Measurements from ENCODE around the gene PIGV.
"Not testable (repeated sequence)": the region's sequence is repeated elsewhere in the genome, so short reads cannot be mapped to it uniquely, and the experiment has no call there.

The PIGV gene

GRCh38 chr1:26833432-26834405 lies 46.0 kb downstream of the PIGV start:
- DNase-seq = no peak

DNA sequence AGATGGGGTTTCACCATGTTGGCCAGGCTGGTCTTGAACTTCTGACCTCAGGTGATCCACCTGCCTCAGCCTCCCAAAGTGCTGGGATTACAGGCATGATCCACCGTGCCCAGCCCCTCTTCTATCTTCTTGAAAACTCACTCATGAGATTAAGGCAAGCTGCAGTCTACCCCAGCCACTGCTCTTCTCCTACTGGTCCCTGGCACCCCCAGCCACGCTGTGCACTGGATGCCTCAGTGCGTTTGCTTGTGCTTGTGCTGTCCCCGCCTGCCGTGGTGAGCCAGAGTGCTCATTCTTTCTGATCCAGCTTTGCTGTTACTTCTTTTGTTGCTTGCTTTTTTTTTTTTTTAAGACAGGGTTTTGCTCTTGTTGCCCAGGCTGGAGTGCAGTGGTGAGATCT lies 49.9 kb downstream of the PIGV start:
- not testable (repeated sequence) for DNase-seq

DNA sequence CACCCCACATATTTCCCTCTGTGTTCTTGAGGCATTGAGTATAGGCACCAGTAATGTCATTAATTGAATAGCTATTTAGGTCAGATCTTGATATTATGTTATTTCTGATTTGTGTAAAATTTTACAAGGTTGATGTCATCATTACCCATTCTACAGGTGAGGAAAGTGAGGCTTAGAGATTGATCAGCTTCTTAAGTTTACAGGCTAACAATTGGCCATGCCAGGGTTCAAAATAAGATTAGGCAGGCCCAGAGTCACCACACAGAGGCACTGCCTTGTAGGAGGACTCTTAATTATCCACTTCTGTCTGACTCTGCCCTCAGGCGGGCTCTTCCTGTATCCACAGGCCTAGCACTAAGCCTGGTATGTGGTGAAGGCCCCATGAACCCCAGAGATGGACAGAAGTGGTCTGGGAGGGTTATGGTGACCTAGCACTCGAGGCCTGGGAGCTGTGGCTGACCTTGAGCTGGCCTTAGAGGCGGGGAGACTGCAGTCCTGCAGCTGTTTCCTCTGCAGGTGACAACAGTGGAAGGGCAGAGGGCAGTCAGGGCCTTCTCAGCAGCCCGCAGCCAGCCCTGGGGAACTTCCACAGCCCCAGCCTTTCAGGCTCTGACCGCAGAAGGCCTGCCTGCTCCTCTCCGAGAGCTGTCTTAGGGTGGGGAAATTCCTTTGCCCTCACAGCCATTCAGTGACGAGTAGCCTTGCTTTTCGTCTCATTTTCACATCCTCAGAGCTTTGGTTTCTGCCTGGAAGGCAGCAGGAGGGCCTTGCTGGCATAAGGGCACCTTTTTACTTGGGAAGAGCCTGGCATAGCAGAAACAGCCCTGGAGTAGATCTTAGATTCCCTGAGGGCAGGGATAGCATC lies 51.0 kb downstream of the PIGV start:
- no peak for DNase-seq

GRCh38 chr1:26839339-26839722 lies 51.6 kb downstream of the PIGV start:
- DNase-seq = no peak

- no peak for DNase-seq
Measured at GRCh38 chr1:26839779-26840178, 52.0 kb downstream of the PIGV start.

- no peak for DNase-seq
Measured at GRCh38 chr1:26844424-26845196, 56.9 kb downstream of the PIGV start.

GRCh38 chr1:26847826-26848225 lies 60.1 kb downstream of the PIGV start:
- DNase-seq = not testable (repeated sequence)
